Thymus (tissue), 11 donors: Measurements from ENCODE around the gene IGSF5. TPM values are rescaled to one million over a fixed set of nuclear protein-coding genes. Genes with fewer than 3 reads are reported as not detected.

ENCODE experiments used
- DNase-seq, 9 donors: peaks; one replicate each; pipeline ENCODE4 v3.0.0-alpha.2; 2013; ENCODE audit warnings: low spot score in 9 of 9, low read depth in 6 of 9, missing footprints in 1 of 9
- H3K27ac ChIP-seq, 2 donors: one replicate each; pipeline ENCODE4 v1.5.1; 2013; ENCODE audit warnings: control low read depth in 1 of 2, low read depth in 1 of 2, low read length in 1 of 2, mild to moderate bottlenecking in 1 of 2, moderate library complexity in 1 of 2
- H3K27me3 ChIP-seq, 2 donors: one replicate each; pipeline ENCODE4 v1.5.1; 2013; ENCODE audit warnings: low read length in 1 of 2; ENCODE audit not compliant: control insufficient read depth in 2 of 2, insufficient read depth in 1 of 2
- H3K36me3 ChIP-seq, 2 donors: one replicate each; pipeline ENCODE4 v1.5.1; 2013; ENCODE audit warnings: low read length in 1 of 2, mild to moderate bottlenecking in 1 of 2, moderate library complexity in 1 of 2; ENCODE audit not compliant: control insufficient read depth in 2 of 2, insufficient read depth in 2 of 2
- H3K4me1 ChIP-seq, 2 donors: one replicate each; pipeline ENCODE4 v1.5.1; 2013; ENCODE audit warnings: low read length in 2 of 2; ENCODE audit not compliant: control insufficient read depth in 2 of 2, insufficient read depth in 2 of 2
- H3K4me3 ChIP-seq, 2 donors: one replicate each; pipeline ENCODE4 v1.5.1; 2013; ENCODE audit warnings: low read length in 2 of 2, control low read depth in 1 of 2, mild to moderate bottlenecking in 1 of 2
- H3K9me3 ChIP-seq, 2 donors: one replicate each; pipeline ENCODE4 v1.5.1; 2013; ENCODE audit warnings: low read length in 1 of 2, mild to moderate bottlenecking in 1 of 2; ENCODE audit not compliant: control insufficient read depth in 2 of 2, insufficient read depth in 1 of 2
- WGBS: extraction: QIAGEN DNeasy Blood & Tissue Kit; methylation state at CpG from one replicate; pipeline ENCODE4 v1.1.7; 2013; 5-methylcytosine and 5-hydroxymethylcytosine counted together
- polyA plus RNA-seq: library from polyadenylated mRNA; stranded (reverse); fragments of 200-250 nt; gene quantifications from one replicate; pipeline ENCODE4 v1.2.3, GENCODE V29; 2013
- total RNA-seq: library from RNA; stranded (reverse); fragments of 120-200 nt; gene quantifications from one replicate; pipeline ENCODE4 v1.2.4, GENCODE V29; 2013
- donor health status: healthy.

The IGSF5 gene
- total and polyA plus RNA-seq, 2 donors, result 0.50 to 0.66 TPM

DNA sequence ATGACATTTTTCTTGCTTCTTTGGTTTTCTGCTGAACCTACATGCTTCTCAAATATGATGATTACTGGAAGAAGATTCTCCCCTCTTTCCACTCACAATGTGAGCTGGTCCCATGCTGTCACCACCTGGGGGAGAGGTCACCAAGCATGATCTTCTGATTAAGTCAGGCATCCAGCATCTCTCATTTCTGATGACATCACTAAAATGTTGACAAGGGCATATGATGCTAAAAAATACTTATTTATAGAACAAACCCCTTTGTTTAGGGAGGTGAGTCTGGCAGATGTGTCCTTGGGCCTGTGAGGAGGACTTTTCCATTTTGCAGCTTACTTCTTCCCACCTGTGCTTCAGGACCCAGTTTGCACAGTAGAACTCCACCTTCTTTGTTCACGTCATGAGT is 80.3 kb downstream of the IGSF5 start:
- WGBS, result 53% methylated on average over 1 of the region's 1 CpG
- Histone ChIP-seq H3K27me3 (no peaks in the 10 kb centered on the region), H3K4me3 (no peak overlapping the region), H3K4me1 (no peaks in the 10 kb centered on the region), H3K27ac (no peak overlapping the region), H3K9me3 (no peaks in the 10 kb centered on the region), H3K36me3 (no peaks in the 10 kb centered on the region)
- no peak for DNase-seq

DNA sequence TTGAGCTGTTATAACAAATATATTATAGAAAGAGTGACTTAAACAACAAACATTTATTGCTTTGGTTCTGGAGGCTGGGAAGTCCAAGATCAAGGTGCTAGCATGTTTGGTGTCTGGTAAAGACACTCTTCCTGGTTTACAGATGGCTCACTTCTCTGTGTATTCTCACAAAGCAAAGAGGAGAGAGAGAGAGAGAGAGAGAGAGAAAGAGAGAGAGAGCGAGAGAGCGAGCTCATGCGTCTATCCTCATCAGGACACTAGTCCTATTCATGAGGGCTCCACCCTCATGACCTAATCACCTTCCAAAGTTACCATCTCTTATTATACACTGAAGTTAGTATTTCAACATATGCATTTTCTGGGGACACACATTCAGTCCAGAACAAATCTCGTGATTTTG is 89.6 kb downstream of the IGSF5 start:
- no peaks in the 10 kb centered on the region for H3K27me3 ChIP-seq
- DNase-seq, result no peak
- H3K4me3 ChIP-seq, result no peak overlapping the region
- H3K4me1 ChIP-seq, result no peaks in the 10 kb centered on the region
- H3K9me3 ChIP-seq, result no peaks in the 10 kb centered on the region
- H3K27ac ChIP-seq, result no peak overlapping the region
- no peaks in the 10 kb centered on the region for H3K36me3 ChIP-seq
- 71% methylated on average over 4 of the region's 4 CpGs for WGBS

DNA sequence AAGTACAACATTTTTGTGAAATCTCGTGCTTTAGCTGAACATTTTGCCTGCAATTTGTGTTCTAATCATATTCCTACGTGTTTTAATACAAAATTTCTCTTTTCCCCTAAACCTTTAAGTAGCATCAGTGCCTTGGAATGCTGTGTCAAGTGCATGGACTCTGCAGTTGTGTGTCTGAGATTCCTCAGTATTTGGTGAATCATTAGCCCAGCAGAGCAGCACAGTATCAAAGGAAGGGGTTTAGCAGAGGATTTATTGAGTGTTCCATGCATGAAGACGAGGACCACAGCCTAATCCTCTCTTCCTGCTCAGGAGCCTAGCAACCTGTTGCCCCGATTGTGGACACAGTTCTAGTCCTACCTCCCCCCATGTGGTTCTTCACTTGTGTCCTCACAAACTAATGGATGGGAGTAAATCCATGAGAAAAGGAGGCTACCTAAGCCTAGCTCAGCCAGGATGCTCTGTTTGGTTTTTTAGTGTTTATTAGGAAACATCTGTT is 92.9 kb downstream of the IGSF5 start:
- 58% methylated on average over 4 of the region's 4 CpGs for WGBS
- Histone ChIP-seq H3K4me1 (no peaks in the 10 kb centered on the region), H3K27ac (no peak overlapping the region)

DNA sequence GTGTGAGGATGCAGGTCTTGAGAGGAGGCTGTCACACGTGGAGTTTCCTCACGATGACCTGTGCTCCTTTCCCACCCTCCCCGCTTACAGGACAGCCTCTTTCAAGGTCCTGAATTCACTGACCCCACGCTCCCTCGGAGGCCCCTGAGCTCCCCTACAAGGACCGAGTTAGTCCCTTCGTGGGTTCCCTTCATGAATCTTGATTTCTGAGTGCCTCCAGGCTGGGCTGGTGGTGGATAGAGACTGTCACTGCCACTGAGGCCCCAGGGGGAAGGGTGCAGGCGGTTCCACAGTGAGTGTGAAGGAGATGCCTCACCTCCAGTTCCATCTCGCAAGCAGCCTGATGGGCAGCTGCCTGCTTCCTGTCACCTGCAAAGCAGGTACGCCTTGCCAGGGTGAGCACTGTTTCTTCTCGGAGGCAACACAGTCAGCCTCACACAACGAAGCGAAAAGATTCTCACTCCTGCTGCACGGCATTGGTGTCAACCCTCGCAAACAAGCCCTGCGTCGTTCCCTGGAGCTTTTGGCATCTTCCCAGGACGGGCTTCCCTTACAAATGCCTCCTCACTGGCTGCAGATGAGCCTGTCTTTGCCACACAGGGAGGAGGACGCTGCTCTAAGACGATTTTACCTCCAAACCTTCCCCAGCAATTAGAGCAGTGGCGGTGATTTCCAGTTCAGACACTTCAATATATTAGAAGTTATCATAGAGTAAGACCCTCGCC is 95.6 kb downstream of the IGSF5 start:
- no peak overlapping the region for H3K4me3 ChIP-seq
- no peak for DNase-seq
- no peaks in the 10 kb centered on the region for H3K36me3 ChIP-seq
- WGBS, result 84% methylated on average over 22 of the region's 22 CpGs
- H3K27me3 ChIP-seq, result no peaks in the 10 kb centered on the region
- no peak overlapping the region for H3K27ac ChIP-seq
- no peaks in the 10 kb centered on the region for H3K4me1 ChIP-seq
- H3K9me3 ChIP-seq, result no peaks in the 10 kb centered on the region

More for the DNA sequence above, 92.9 kb downstream of the IGSF5 start:
- DNase-seq, result no peak
- H3K4me3 ChIP-seq, result no peak overlapping the region
- H3K27me3 ChIP-seq, result no peaks in the 10 kb centered on the region
- H3K36me3 ChIP-seq, result no peaks in the 10 kb centered on the region
- H3K9me3 ChIP-seq, result no peaks in the 10 kb centered on the region

DNA sequence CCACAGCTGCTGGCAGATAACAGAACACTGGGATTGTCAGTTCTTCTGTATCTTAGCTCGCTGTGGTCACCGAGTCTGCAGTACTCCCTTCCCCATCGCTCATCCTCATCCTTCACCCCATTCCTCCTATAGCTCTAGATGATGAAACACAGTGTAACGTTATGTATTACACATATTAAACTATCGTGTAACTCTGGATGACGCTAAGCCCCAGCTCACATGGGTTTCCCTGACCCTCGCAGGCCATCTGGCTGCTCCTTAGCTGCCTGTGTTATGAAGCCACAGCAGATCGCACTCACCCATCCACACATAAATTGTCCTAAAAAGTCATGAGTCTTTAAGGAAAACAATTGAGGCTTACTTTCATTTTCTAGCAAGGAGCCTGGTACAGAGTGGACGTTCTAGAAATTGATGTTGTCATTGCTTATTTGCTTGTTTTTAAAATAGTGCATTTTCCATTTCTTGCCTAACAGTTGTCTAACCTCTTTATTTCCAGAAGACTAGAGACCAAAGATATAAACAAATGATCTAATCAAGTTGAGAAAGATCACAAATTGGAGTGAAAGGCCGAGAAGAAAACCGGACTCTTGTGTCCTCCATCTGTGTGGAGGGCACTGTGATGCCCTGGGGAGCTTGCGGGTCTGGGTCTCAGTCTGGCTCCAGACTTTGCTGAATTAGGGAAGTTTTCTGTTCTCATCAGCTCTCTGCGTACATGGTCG is 97.9 kb downstream of the IGSF5 start:
- 91% methylated on average over 14 of the region's 14 CpGs for WGBS
- H3K36me3 ChIP-seq, result no peaks in the 10 kb centered on the region
- no peaks in the 10 kb centered on the region for H3K27me3 ChIP-seq
- DNase-seq, result no peak
- no peak overlapping the region for H3K27ac ChIP-seq
- H3K4me3 ChIP-seq, result no peak overlapping the region
- H3K4me1 ChIP-seq, result no peaks in the 10 kb centered on the region
- H3K9me3 ChIP-seq, result no peaks in the 10 kb centered on the region

DNA sequence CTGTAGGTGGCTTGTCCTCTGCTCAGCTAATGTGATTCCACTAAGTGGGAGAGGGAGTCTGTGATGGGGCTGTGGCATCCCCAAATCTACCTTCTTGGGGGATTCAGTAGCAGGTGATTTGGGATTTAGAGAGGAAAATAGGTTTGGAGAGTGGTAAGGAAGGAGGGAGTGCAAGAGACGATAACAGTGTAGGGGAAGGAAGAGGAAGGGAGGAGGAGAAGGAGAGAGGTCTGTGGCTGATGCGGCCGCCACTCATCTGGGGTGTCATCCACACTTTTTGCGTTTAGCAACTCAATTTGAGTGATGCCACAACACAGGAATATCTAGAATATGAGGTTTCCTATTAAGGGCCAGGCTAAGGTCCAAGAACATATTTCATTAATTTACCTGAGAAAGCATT is 98.5 kb downstream of the IGSF5 start:
- no peaks in the 10 kb centered on the region for H3K9me3 ChIP-seq
- H3K36me3 ChIP-seq, result no peaks in the 10 kb centered on the region
- DNase-seq, result no peak
- WGBS, result 85% methylated on average over 4 of the region's 4 CpGs
- H3K27ac ChIP-seq, result no peak overlapping the region
- no peaks in the 10 kb centered on the region for H3K27me3 ChIP-seq
- no peak overlapping the region for H3K4me3 ChIP-seq
- no peaks in the 10 kb centered on the region for H3K4me1 ChIP-seq

DNA sequence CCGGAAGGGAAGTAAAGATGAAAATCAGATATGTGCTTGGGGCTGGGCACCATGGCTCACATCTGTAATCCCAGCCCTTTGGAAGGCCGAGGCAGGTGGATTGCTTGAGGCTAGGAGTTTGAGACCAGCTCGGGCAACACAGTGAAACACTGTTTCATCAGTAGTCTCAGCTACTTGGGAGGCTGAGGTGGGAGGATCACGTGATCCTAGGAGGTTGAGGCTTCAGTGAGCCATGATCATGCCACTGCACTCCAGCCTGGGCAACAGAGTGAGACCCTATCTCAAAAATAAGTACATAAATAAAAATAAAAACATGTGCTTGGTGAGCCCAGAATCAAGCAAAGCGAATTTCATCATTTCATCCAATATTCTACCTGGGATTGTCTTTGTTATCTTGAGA is 98.9 kb downstream of the IGSF5 start:
- Histone ChIP-seq H3K4me3 (no peak overlapping the region), H3K27me3 (no peaks in the 10 kb centered on the region), H3K9me3 (no peaks in the 10 kb centered on the region), H3K27ac (no peak overlapping the region), H3K4me1 (no peaks in the 10 kb centered on the region), H3K36me3 (no peaks in the 10 kb centered on the region)
- no peak for DNase-seq
- 93% methylated on average over 5 of the region's 5 CpGs for WGBS

DNA sequence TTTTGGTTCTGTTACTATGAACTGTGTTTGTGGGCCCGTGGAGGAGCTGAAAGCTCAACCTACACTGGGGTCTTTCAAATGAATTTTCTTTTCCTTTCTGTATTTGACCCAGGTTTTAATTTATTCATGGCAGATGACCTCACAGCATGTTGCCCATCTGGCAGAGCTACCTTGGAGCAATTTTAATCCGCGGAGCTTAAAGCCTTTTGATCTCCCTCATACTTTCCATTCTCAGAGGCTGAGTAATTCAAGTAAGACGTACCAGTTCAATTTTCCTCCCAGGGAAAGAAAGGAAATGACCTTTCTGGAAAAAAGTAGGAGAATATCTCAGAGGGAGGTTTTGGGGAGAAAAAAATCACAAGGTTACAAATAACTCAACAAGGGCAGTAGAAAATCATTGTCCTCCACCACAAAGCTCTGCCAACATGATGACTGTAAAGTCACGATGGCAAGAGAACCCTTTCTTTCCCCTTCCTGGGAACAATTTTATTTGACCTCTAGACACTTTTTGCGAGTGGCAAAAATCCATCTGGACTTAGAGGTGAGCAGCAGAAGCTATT is 100.7 kb downstream of the IGSF5 start:
- no peak for DNase-seq
- no peaks in the 10 kb centered on the region for H3K4me1 ChIP-seq
- H3K36me3 ChIP-seq, result no peaks in the 10 kb centered on the region
- WGBS, result 88% methylated on average over 6 of the region's 6 CpGs
- no peaks in the 10 kb centered on the region for H3K27me3 ChIP-seq
- H3K27ac ChIP-seq, result no peak overlapping the region
- H3K4me3 ChIP-seq, result no peak overlapping the region
- H3K9me3 ChIP-seq, result no peaks in the 10 kb centered on the region

DNA sequence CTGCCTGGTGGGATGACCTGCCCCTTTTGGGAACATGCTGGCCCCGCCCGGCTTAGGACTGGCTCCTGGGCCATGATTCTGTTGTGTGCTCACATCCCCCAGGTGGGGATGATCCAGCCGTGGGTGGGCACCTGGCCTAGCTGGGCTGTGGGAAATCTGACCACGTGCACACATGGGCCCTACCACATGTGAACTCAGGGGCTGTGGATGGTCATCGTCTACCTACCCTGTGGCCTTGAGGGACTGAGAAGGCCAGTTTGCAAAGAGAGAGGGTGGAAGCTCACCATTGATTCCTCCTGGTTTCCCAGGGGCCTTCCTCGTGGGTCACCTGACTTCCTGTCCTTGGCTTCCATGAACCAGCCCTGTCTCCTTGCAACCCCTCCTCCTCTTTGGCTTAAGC is 102.9 kb downstream of the IGSF5 start:
- H3K27me3 ChIP-seq, result no peaks in the 10 kb centered on the region
- no peak for DNase-seq
- 95% methylated on average over 6 of the region's 6 CpGs for WGBS
- H3K27ac ChIP-seq, result no peak overlapping the region
- H3K36me3 ChIP-seq, result no peaks in the 10 kb centered on the region
- no peaks in the 10 kb centered on the region for H3K4me1 ChIP-seq
- no peak overlapping the region for H3K4me3 ChIP-seq
- H3K9me3 ChIP-seq, result no peaks in the 10 kb centered on the region
